Measurements from ENCODE around the gene VPS8.

VPS8 gene

GRCh38 chr3:185084901-185085300 is 272.9 kb downstream of the VPS8 start:
- DNase-seq (ENCODE audit: low read depth in 1 of 2, low spot score in 1 of 2), result no peak

- no peak for DNase-seq (ENCODE audit: low read depth in 1 of 2, low spot score in 1 of 2)
Observed at GRCh38 chr3:185087419-185087818, 275.5 kb downstream of the VPS8 start.

- no peak for DNase-seq (ENCODE audit: low read depth in 1 of 2, low spot score in 1 of 2)
Observed at GRCh38 chr3:185089343-185089742, 277.4 kb downstream of the VPS8 start.

GRCh38 chr3:185089751-185090150 is 277.8 kb downstream of the VPS8 start:
- DNase-seq (ENCODE audit: low read depth in 1 of 2, low spot score in 1 of 2), result no peak

GRCh38 chr3:185090811-185091210 is 278.8 kb downstream of the VPS8 start:
- no peak for DNase-seq (ENCODE audit: low read depth in 1 of 2, low spot score in 1 of 2)

GRCh38 chr3:185093116-185093515 is 281.1 kb downstream of the VPS8 start:
- DNase-seq (ENCODE audit: low read depth in 1 of 2, low spot score in 1 of 2), result no peak

- DNase-seq (ENCODE audit: low read depth in 1 of 2, low spot score in 1 of 2), result no peak
Observed at GRCh38 chr3:185094697-185095096, 282.7 kb downstream of the VPS8 start.

Measured in activated CD4-positive, alpha-beta T cell treated with anti-CD3 and anti-CD28 coated beads, Interleukin-2, amount 50 U/mL, for 24 hours (primary cell).